ENCODE measurements around the gene WDPCP. TPM values are rescaled to one million over a fixed set of nuclear protein-coding genes. Genes with fewer than 3 reads are reported as not detected.

WDPCP gene
- total and polyA plus RNA-seq, 2 of the 13 experiments (the other 11 are each of a cell fraction or from before 2014, with no cell fraction given), result 2.9 to 5.2 TPM

- TF ChIP-seq ZNF619 (CRISPR knock-in tag; IDR thresholded peaks at IDR 0.05), result 0 out of 2 replicates have a peak, but pooled peaks have one; percentile 46
- TF ChIP-seq, protein P1, sequence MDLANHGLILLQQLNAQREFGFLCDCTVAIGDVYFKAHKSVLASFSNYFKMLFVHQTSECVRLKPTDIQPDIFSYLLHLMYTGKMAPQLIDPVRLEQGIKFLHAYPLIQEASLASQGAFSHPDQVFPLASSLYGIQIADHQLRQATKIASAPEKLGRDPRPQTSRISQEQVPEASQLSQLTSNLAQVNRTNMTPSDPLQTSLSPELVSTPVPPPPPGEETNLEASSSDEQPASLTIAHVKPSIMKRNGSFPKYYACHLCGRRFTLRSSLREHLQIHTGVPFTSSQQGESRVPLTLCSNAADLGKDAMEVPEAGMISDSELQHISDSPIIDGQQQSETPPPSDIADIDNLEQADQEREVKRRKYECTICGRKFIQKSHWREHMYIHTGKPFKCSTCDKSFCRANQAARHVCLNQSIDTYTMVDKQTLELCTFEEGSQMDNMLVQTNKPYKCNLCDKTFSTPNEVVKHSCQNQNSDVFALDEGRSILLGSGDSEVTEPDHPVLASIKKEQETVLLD (CRISPR knock-in tag; IDR thresholded peaks at IDR 0.05; ENCODE audit: low read depth), result no peak
- TF ChIP-seq TRAFD1 (CRISPR knock-in tag; IDR thresholded peaks at IDR 0.05; ENCODE audit: borderline replicate concordance), result no peak
- TF ChIP-seq ZNF263 (CRISPR knock-in tag; IDR thresholded peaks at IDR 0.05), result no peak
- no peak for TF ChIP-seq ZBTB7A (CRISPR knock-in tag; IDR thresholded peaks at IDR 0.05)
- no peak for TF ChIP-seq ZNF773 (CRISPR knock-in tag; IDR thresholded peaks at IDR 0.05; ENCODE audit: borderline replicate concordance)
- TF ChIP-seq, protein P2, sequence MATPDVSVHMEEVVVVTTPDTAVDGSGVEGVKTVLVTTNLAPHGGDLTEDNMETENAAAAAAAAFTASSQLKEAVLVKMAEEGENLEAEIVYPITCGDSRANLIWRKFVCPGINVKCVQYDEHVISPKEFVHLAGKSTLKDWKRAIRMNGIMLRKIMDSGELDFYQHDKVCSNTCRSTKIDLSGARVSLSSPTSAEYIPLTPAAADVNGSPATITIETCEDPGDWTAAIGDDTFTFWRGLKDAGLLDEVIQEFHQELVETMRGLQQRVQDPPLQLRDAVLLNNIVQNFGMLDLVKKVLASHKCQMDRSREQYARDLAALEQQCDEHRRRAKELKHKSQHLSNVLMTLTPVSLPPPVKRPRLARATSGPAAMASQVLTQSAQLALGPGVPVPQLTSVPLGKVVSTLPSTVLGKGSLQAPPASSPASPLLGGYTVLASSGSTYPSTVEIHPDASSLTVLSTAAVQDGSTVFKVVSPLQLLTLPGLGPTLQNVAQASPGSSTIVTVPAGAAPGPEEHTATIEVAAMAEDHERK (CRISPR knock-in tag; IDR thresholded peaks at IDR 0.05; ENCODE audit: low read depth), result no peak
- TF ChIP-seq ZMAT3 (CRISPR knock-in tag; conservative IDR thresholded peaks at IDR 0.05), result no peak
- TF ChIP-seq SAFB2 (CRISPR knock-in tag; IDR thresholded peaks at IDR 0.05; ENCODE audit: borderline replicate concordance, low read depth), result no peak
- no peak for TF ChIP-seq ZNF513 (CRISPR knock-in tag; conservative IDR thresholded peaks at IDR 0.05)
- TF ChIP-seq, protein P3, sequence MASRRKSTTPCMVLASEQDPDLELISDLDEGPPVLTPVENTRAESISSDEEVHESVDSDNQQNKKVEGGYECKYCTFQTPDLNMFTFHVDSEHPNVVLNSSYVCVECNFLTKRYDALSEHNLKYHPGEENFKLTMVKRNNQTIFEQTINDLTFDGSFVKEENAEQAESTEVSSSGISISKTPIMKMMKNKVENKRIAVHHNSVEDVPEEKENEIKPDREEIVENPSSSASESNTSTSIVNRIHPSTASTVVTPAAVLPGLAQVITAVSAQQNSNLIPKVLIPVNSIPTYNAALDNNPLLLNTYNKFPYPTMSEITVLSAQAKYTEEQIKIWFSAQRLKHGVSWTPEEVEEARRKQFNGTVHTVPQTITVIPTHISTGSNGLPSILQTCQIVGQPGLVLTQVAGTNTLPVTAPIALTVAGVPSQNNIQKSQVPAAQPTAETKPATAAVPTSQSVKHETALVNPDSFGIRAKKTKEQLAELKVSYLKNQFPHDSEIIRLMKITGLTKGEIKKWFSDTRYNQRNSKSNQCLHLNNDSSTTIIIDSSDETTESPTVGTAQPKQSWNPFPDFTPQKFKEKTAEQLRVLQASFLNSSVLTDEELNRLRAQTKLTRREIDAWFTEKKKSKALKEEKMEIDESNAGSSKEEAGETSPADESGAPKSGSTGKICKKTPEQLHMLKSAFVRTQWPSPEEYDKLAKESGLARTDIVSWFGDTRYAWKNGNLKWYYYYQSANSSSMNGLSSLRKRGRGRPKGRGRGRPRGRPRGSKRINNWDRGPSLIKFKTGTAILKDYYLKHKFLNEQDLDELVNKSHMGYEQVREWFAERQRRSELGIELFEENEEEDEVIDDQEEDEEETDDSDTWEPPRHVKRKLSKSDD (CRISPR knock-in tag; IDR thresholded peaks at IDR 0.05; ENCODE audit: low read depth), result no peak
- no peak for TF ChIP-seq ZNF12 (CRISPR knock-in tag; IDR thresholded peaks at IDR 0.05)
- TF ChIP-seq ZFP36L2 (CRISPR knock-in tag; IDR thresholded peaks at IDR 0.05), result no peak
- TF ChIP-seq ZNF34 (CRISPR knock-in tag; IDR thresholded peaks at IDR 0.05; ENCODE audit: borderline replicate concordance), result no peak
- no peak for TF ChIP-seq HDAC6 (IDR thresholded peaks at IDR 0.05; ENCODE audit: low read depth, low read length)
- no peak for TF ChIP-seq SNRNP70 (IDR thresholded peaks at IDR 0.05; ENCODE audit: low read depth, low read length)
- TF ChIP-seq HOXA7 (CRISPR knock-in tag; IDR thresholded peaks at IDR 0.05), result no peak
- no peak for TF ChIP-seq JUNB (CRISPR knock-in tag; IDR thresholded peaks at IDR 0.05; ENCODE audit: borderline replicate concordance)
- TF ChIP-seq MATR3 (CRISPR knock-in tag; IDR thresholded peaks at IDR 0.05), result no peak
- TF ChIP-seq ZNF569 (CRISPR knock-in tag; IDR thresholded peaks at IDR 0.05; ENCODE audit: borderline replicate concordance), result no peak
- TF ChIP-seq EED (CRISPR knock-in tag; IDR thresholded peaks at IDR 0.05), result no peak
- TF ChIP-seq ZNF329 (CRISPR knock-in tag; IDR thresholded peaks at IDR 0.05; ENCODE audit: low read depth), result no peak
Observed at GRCh38 chr2:63189026-63189425, 399.3 kb downstream of the WDPCP start (continued).

All from HepG2 (cell line).